Thoracic aorta (tissue), 2 donors: ENCODE measurements around the gene AOC2. TPM values are rescaled to one million over a fixed set of nuclear protein-coding genes. Genes with fewer than 3 reads are reported as not detected.

Source experiments
- ATAC-seq: fragments of 150-250 bp; one replicate; pipeline ENCODE4 v1.8.0; 2017; ENCODE audit warnings: low read depth; ENCODE audit not compliant: insufficient number of reproducible peaks, low FRiP score
- DNase-seq: peaks from one replicate; pipeline ENCODE4 v3.0.0-alpha.2; 2020; ENCODE audit warnings: low spot score
- H3K27ac ChIP-seq, 2 donors: fragments of 200-600 bp; sonication (generic); 1 replicate in 1 of 2; 2 replicates in 1 of 2; pipeline ENCODE4 v1.5.1; 2016; ENCODE audit warnings: mild to moderate bottlenecking in 2 of 2, moderate library complexity in 2 of 2
- H3K27me3 ChIP-seq: fragments of 200-600 bp; sonication (generic); replicated peaks from 2 replicates; pipeline ENCODE4 v1.6.0; 2016; ENCODE audit warnings: mild to moderate bottlenecking; ENCODE audit not compliant: insufficient read depth
- H3K36me3 ChIP-seq: fragments of 200-600 bp; sonication (generic); one replicate; pipeline ENCODE4 v1.5.1; 2016
- H3K4me1 ChIP-seq, 2 donors: fragments of 200-600 bp; sonication (generic); 1 replicate in 1 of 2; 2 replicates in 1 of 2; pipeline versions ENCODE4 v1.5.1 to v1.6.0; 2016; ENCODE audit warnings: low read depth in 2 of 2, mild to moderate bottlenecking in 1 of 2; ENCODE audit not compliant: control insufficient read depth in 1 of 2
- H3K4me3 ChIP-seq: fragments of 200-600 bp; sonication (generic); 2 replicates; pipeline ENCODE4 v1.5.1; 2016; ENCODE audit warnings: mild to moderate bottlenecking
- H3K9me3 ChIP-seq: fragments of 200-600 bp; sonication (generic); 2 replicates; pipeline ENCODE4 v1.5.1; 2016
- total RNA-seq, 2 donors: library from RNA; depleted of rRNA; stranded (reverse); fragments of >200 nt; gene quantifications; one replicate each; pipeline versions ENCODE4 v1.1.0 to v1.2.3, GENCODE V29; 2016
- TF ChIP-seq, protein P1 (sequence below): fragments of 200-600 bp; sonication (generic); IDR thresholded peaks from one replicate; pipeline ENCODE4 v1.5.1; 2019; ENCODE audit warnings: antibody characterized with exemption

Gene AOC2
- total RNA-seq, 2 donors from 2014 or later: 0.68 to 2.8 TPM

DNA sequence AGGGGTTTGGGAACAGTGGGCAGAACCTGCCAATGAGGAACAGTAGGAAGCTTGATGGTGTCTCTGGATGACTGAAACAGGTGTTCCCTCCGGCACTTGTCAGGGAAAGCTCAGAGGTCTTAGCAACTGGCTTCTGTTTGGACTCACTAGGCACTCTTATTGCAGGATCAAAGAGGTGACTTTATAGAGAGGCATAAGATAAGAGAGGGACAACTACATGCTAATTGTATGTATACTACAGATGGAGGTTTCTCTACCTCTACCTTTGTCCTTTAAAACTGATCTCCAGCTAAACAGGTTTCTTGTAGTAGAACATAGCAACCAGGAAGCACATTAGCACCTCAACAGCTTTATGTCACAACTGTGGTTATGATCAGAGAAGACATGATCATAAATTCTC is 38.1 kb upstream of the AOC2 start:
- no peak overlapping the region for H3K4me3 ChIP-seq
- no peaks in the 10 kb centered on the region for H3K27me3 ChIP-seq
- TF ChIP-seq, protein P1, sequence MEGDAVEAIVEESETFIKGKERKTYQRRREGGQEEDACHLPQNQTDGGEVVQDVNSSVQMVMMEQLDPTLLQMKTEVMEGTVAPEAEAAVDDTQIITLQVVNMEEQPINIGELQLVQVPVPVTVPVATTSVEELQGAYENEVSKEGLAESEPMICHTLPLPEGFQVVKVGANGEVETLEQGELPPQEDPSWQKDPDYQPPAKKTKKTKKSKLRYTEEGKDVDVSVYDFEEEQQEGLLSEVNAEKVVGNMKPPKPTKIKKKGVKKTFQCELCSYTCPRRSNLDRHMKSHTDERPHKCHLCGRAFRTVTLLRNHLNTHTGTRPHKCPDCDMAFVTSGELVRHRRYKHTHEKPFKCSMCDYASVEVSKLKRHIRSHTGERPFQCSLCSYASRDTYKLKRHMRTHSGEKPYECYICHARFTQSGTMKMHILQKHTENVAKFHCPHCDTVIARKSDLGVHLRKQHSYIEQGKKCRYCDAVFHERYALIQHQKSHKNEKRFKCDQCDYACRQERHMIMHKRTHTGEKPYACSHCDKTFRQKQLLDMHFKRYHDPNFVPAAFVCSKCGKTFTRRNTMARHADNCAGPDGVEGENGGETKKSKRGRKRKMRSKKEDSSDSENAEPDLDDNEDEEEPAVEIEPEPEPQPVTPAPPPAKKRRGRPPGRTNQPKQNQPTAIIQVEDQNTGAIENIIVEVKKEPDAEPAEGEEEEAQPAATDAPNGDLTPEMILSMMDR: no peak
- no peak overlapping the region for H3K27ac ChIP-seq
- no peaks in the 10 kb centered on the region for H3K4me1 ChIP-seq
- DNase-seq (no peak), ATAC-seq (no peak)
- H3K36me3 ChIP-seq: no peaks in the 10 kb centered on the region
- H3K9me3 ChIP-seq: no peaks in the 10 kb centered on the region

GRCh38 chr17:42809250-42809649 is 35.1 kb upstream of the AOC2 start:
- no peaks in the 10 kb centered on the region for H3K9me3 ChIP-seq
- H3K36me3 ChIP-seq: peaks cover 12% of the 10 kb centered on the region
- ATAC-seq (no peak), DNase-seq (no peak)
- TF ChIP-seq, protein P1: no peak
- no peaks in the 10 kb centered on the region for H3K27me3 ChIP-seq
- H3K4me3 ChIP-seq: no peak overlapping the region
- H3K4me1 ChIP-seq: no peaks in the 10 kb centered on the region
- H3K27ac ChIP-seq: no peak overlapping the region

GRCh38 chr17:42814633-42815399 is 29.6 kb upstream of the AOC2 start:
- no peak for ATAC-seq
- H3K27ac ChIP-seq: no peak overlapping the region
- TF ChIP-seq, protein P1: no peak
- H3K27me3 ChIP-seq: no peaks in the 10 kb centered on the region
- H3K4me3 ChIP-seq: no peak overlapping the region
- peaks cover 59% of the 10 kb centered on the region for H3K36me3 ChIP-seq
- H3K9me3 ChIP-seq: no peaks in the 10 kb centered on the region
- DNase-seq: no peak
- H3K4me1 ChIP-seq: no peaks in the 10 kb centered on the region

DNA sequence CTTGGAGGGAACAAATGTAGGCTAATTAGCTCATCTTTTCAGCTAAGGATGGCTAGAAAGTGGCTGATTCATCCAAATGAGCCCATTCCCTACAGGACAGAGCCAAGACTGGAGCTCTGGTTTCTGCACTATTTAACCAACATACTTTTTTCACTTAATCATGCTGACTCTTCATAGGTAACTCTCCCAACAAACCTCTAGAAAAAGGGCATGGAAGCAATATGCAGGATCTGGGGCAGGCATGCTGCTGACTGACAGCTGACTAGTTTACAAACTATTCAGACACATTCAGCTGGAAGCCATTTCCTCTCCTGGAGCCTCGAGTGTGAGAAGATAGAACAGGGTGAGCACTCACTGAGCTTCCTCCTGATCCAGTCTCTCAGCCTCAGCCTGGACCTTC is 26.5 kb upstream of the AOC2 start:
- H3K27ac ChIP-seq: no peak overlapping the region
- H3K4me1 ChIP-seq: peaks cover 6% of the 10 kb centered on the region in 2 donors
- no peak overlapping the region for H3K4me3 ChIP-seq
- peaks cover 64% of the 10 kb centered on the region for H3K36me3 ChIP-seq
- H3K9me3 ChIP-seq: no peaks in the 10 kb centered on the region
- no peaks in the 10 kb centered on the region for H3K27me3 ChIP-seq
- TF ChIP-seq, protein P1: no peak
- ATAC-seq (no peak), DNase-seq (no peak)

DNA sequence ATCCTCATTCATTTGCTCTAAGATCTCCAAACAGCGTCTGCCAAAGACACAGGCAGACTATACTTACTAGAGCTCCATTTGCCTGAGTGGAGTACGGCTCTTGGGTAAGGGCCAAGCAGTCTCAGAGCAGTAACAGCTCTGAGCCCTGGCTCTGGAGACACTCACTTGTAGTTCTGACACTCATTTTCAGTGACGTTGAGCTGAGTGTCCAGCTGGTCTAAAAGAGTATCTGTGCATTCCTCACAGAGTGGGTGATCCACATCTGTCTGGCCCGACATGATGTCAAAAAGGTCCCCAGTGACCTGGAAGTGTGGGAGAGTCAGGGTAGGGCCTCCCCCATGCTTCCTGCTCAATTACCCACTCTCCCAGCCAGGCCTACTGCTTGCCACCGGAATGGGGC is 26.0 kb upstream of the AOC2 start:
- H3K9me3 ChIP-seq: no peaks in the 10 kb centered on the region
- DNase-seq: no peak
- H3K27me3 ChIP-seq: no peaks in the 10 kb centered on the region
- H3K27ac ChIP-seq: no peak overlapping the region
- ATAC-seq: no peak
- TF ChIP-seq, protein P1: no peak
- H3K4me1 ChIP-seq: peaks cover 11% of the 10 kb centered on the region in 2 donors
- H3K4me3 ChIP-seq: no peak overlapping the region
- peaks cover 64% of the 10 kb centered on the region for H3K36me3 ChIP-seq
